K562 (cell line): ENCODE measurements around the gene NDUFV2. TPM values are rescaled to one million over a fixed set of nuclear protein-coding genes. Genes with fewer than 3 reads are reported as not detected.

Experiments
- CTBP1 ChIP-seq: fragments of 450-650 bp; IDR thresholded peaks from 2 replicates; pipeline ENCODE4 v1.6.1; 2016; ENCODE audit warnings: borderline replicate concordance
- HINFP ChIP-seq: fragments of 450-650 bp; conservative IDR thresholded peaks from 2 replicates; pipeline ENCODE4 v1.6.1; 2016; ENCODE audit warnings: missing genetic modification characterization, low read depth, mild to moderate bottlenecking, control low read depth, missing compliant biosample characterization
- ID3 ChIP-seq, 2 experiments: fragments of 250-450 bp in 1 of 2; fragments of 450-650 bp in 1 of 2; sonication (Bioruptor Pico) in 1 of 2; IDR thresholded peaks; 2 replicates each; pipeline versions ENCODE4 v1.6.1 to v1.8.0; 2016 to 2021; ENCODE audit warnings: mild to moderate bottlenecking in 2 of 2, moderate library complexity in 2 of 2, missing compliant biosample characterization in 1 of 2, missing genetic modification characterization in 1 of 2
- NCOR1 ChIP-seq: fragments of 450-650 bp; IDR thresholded peaks from 2 replicates; pipeline ENCODE4 v1.6.1; 2016; ENCODE audit warnings: mild to moderate bottlenecking, moderate library complexity
- NR2C1 ChIP-seq, 2 experiments: fragments of 450-650 bp; IDR thresholded peaks; 2 replicates each; pipeline ENCODE4 v1.6.1; 2017; ENCODE audit warnings: mild to moderate bottlenecking in 2 of 2, antibody characterized with exemption in 1 of 2, inconsistent platforms in 1 of 2, missing compliant biosample characterization in 1 of 2, missing genetic modification characterization in 1 of 2
- NR4A1 ChIP-seq, 2 experiments: fragments of 250-450 bp in 1 of 2; fragments of 450-650 bp in 1 of 2; sonication (Bioruptor Pico) in 1 of 2; IDR thresholded peaks; 2 replicates each; pipeline versions ENCODE4 v1.4.0 to v1.6.1; 2016 to 2020; ENCODE audit warnings: mild to moderate bottlenecking in 2 of 2, missing compliant biosample characterization in 1 of 2, missing genetic modification characterization in 1 of 2, moderate library complexity in 1 of 2
- RBM25 ChIP-seq: fragments of 200-400 bp; formaldehyde crosslinking; IDR thresholded peaks from 2 replicates; pipeline ENCODE4 v1.6.1; 2018; ENCODE audit warnings: low read length, low read depth, moderate library complexity; ENCODE audit not compliant: severe bottlenecking
- SRSF3 ChIP-seq: fragments of 200-400 bp; formaldehyde crosslinking; IDR thresholded peaks from 2 replicates; pipeline ENCODE4 v1.6.1; 2016; ENCODE audit warnings: mild to moderate bottlenecking, low read length, moderate library complexity; ENCODE audit not compliant: insufficient read depth
- polyA plus RNA-seq, 8 experiments: library from polyadenylated mRNA; depleted of rRNA in 4 of 8; stranded (reverse) in 5 of 8; unstranded in 3 of 8; fragments of >200 nt; fragmentation: Nextera tagmentation in 2 of 8; fragmentation: Illumina TruSeq in 1 of 8; extraction: Ambion mirVana in 2 of 8; extraction: Trizol in 1 of 8; gene quantifications; 2 replicates each; pipeline versions ENCODE4 v1.2.1 to v1.2.3, GENCODE V29; 2011 to 2014; ENCODE audit warnings: inconsistent platforms in 1 of 8, missing spikeins in 1 of 8
- total RNA-seq, 7 experiments: library from RNA; depleted of rRNA in 6 of 7; stranded (reverse); fragments of >200 nt in 6 of 7; fragmentation: Illumina TruSeq in 2 of 7; extraction: Trizol in 2 of 7; gene quantifications; 2 replicates each; pipeline versions ENCODE4 v1.2.1 to v1.2.3, GENCODE V29; 2011 to 2021; ENCODE audit warnings: low replicate concordance in 1 of 7

The NDUFV2 gene
- total and polyA plus RNA-seq, 9 of the 15 experiments (the other 6 are each of a cell fraction or from before 2014, with no cell fraction given): 213 to 550 (median 384) TPM

- no peak for TF ChIP-seq NR2C1 (IDR thresholded peaks at IDR 0.05)
- peak; percentile 43; the same call in 1 of the 2 replicates for TF ChIP-seq NR2C1 (tag; IDR thresholded peaks at IDR 0.05)
- no peak for TF ChIP-seq NR4A1 (CRISPR knock-in tag; IDR thresholded peaks at IDR 0.05)
- peak; percentile 89 for TF ChIP-seq NR4A1 (tag; IDR thresholded peaks at IDR 0.05)
- TF ChIP-seq RBM25: peak; percentile 70
- 0 out of 2 replicates have a peak, but pooled peaks have one; percentile 19 for TF ChIP-seq HINFP (tag)
- TF ChIP-seq SRSF3: no peak
- no peak for TF ChIP-seq NCOR1
- no peak for TF ChIP-seq CTBP1
- TF ChIP-seq ID3 (CRISPR knock-in tag; IDR thresholded peaks at IDR 0.05): no peak
- 0 out of 2 replicates have a peak, but pooled peaks have one; percentile 60 for TF ChIP-seq ID3 (tag; IDR thresholded peaks at IDR 0.05)
These were observed 48.7 kb upstream of the NDUFV2 start (continued) for GRCh38 chr18:9053814-9054213.
